Osteocyte (in vitro differentiated cells): ENCODE data around the gene DGKD. TPM values are rescaled to one million over a fixed set of nuclear protein-coding genes. Genes with fewer than 3 reads are reported as not detected.
A peak's percentile ranks its signal among the peaks of the same experiment; 100 is the strongest.

Experiments used
- DNase-seq: peaks from one replicate; pipeline ENCODE4 v3.0.0; 2021; ENCODE audit warnings: mixed read lengths; ENCODE audit not compliant: unreplicated experiment; ENCODE audit errors: extremely low spot score
- H3K27ac Mint-ChIP-seq: one replicate; pipeline ENCODE4 v1.8.0; 2021; ENCODE audit warnings: mild to moderate bottlenecking, mixed read lengths; ENCODE audit not compliant: unreplicated experiment
- H3K27me3 Mint-ChIP-seq: one replicate; pipeline ENCODE4 v1.8.0; 2021; ENCODE audit warnings: mixed read lengths; ENCODE audit not compliant: unreplicated experiment
- H3K36me3 Mint-ChIP-seq: one replicate; pipeline ENCODE4 v1.8.0; 2021; ENCODE audit warnings: mixed read lengths; ENCODE audit not compliant: unreplicated experiment
- H3K4me1 Mint-ChIP-seq: one replicate; pipeline ENCODE4 v1.8.0; 2021; ENCODE audit warnings: mixed read lengths; ENCODE audit not compliant: unreplicated experiment
- H3K4me3 Mint-ChIP-seq: one replicate; pipeline ENCODE4 v1.8.0; 2021; ENCODE audit warnings: mild to moderate bottlenecking, moderate library complexity, mixed read lengths; ENCODE audit not compliant: unreplicated experiment
- H3K9me3 Mint-ChIP-seq: one replicate; pipeline ENCODE4 v1.8.0; 2021; ENCODE audit warnings: mixed read lengths; ENCODE audit not compliant: unreplicated experiment
- total RNA-seq: library from RNA; stranded (reverse); gene quantifications from 2 replicates; pipeline ENCODE4 v1.2.1, GENCODE V29; 2021
- TF ChIP-seq, protein P1 (sequence below): fragments of 200-600 bp; sonication (generic); IDR thresholded peaks from 2 replicates; pipeline ENCODE4 v1.5.0; 2021; ENCODE audit warnings: antibody characterized with exemption, mild to moderate bottlenecking, moderate library complexity

The DGKD gene
- total RNA-seq, 1 donor from 2014 or later = 70.5 TPM

DNA sequence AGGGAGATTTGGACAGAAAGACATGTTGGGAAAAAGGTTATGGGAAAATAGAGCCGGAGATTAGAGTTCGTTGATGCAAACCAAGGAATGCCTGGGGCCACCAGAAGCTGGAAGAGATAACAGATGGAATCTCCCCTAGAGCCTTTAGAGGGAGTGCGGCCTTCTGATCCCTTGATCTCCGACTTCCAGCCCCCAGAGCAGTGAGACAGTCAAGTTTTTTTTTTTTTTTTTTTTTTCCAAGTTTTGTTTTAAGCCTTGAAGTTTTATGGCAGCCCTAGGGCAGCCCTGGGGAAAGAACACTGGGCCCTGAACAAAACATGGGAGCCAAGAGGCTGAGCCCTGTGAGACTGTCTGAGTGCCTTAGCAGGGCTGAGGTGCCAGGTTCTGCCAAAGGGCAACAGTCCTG, 6.5 kb downstream of the DGKD start:
- H3K27ac Mint-ChIP-seq = peak overlapping the region; percentile 28
- DNase-seq = no peak
- TF ChIP-seq, protein P1, sequence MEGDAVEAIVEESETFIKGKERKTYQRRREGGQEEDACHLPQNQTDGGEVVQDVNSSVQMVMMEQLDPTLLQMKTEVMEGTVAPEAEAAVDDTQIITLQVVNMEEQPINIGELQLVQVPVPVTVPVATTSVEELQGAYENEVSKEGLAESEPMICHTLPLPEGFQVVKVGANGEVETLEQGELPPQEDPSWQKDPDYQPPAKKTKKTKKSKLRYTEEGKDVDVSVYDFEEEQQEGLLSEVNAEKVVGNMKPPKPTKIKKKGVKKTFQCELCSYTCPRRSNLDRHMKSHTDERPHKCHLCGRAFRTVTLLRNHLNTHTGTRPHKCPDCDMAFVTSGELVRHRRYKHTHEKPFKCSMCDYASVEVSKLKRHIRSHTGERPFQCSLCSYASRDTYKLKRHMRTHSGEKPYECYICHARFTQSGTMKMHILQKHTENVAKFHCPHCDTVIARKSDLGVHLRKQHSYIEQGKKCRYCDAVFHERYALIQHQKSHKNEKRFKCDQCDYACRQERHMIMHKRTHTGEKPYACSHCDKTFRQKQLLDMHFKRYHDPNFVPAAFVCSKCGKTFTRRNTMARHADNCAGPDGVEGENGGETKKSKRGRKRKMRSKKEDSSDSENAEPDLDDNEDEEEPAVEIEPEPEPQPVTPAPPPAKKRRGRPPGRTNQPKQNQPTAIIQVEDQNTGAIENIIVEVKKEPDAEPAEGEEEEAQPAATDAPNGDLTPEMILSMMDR = no peak
- H3K9me3 Mint-ChIP-seq = peaks cover 12% of the 10 kb centered on the region
- no peak overlapping the region for H3K4me3 Mint-ChIP-seq
- peaks cover 40% of the 10 kb centered on the region for H3K4me1 Mint-ChIP-seq
- peaks cover 19% of the 10 kb centered on the region for H3K36me3 Mint-ChIP-seq
- H3K27me3 Mint-ChIP-seq = no peaks in the 10 kb centered on the region

GRCh38 chr2:233361297-233361696, 7.0 kb downstream of the DGKD start:
- Mint-ChIP-seq H3K4me3 (no peak overlapping the region), H3K27ac (no peak overlapping the region), H3K27me3 (no peaks in the 10 kb centered on the region), H3K4me1 (peaks cover 35% of the 10 kb centered on the region), H3K9me3 (peaks cover 12% of the 10 kb centered on the region), H3K36me3 (peaks cover 24% of the 10 kb centered on the region)
- no peak for DNase-seq
- TF ChIP-seq, protein P1 = no peak

GRCh38 chr2:233362742-233363141, 8.4 kb downstream of the DGKD start:
- peaks cover 24% of the 10 kb centered on the region for H3K36me3 Mint-ChIP-seq
- H3K4me1 Mint-ChIP-seq = peaks cover 22% of the 10 kb centered on the region
- peaks cover 12% of the 10 kb centered on the region for H3K9me3 Mint-ChIP-seq
- no peaks in the 10 kb centered on the region for H3K27me3 Mint-ChIP-seq
- H3K27ac Mint-ChIP-seq = no peak overlapping the region
- DNase-seq = no peak
- TF ChIP-seq, protein P1 = no peak
- H3K4me3 Mint-ChIP-seq = no peak overlapping the region

DNA sequence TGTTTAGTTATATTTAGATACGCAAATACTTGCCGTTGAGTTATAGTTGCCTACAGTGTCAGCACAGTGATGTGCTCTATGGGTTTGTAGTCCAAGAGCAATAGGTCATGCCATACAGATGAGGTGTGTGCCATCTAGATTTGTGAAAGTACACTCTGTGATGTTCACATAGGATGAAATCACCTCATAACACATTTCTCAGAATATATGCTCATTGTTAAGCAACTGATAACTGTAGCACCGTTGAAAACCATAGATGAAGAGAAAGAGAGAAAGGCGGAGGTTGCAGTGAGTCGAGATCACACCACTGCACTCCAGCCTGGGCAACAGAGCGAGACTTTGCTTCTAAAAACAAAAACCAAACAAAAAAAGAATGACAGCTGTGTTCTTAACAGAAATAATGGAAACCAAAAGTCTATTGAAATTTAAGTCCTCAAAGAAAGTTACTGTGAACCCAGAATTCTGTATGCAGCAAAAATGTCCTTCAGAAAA, 9.5 kb downstream of the DGKD start:
- Mint-ChIP-seq H3K36me3 (peaks cover 24% of the 10 kb centered on the region), H3K4me3 (no peak overlapping the region), H3K4me1 (peaks cover 16% of the 10 kb centered on the region), H3K27me3 (no peaks in the 10 kb centered on the region), H3K27ac (no peak overlapping the region), H3K9me3 (peaks cover 12% of the 10 kb centered on the region)
- no peak for DNase-seq
- TF ChIP-seq, protein P1 = no peak

GRCh38 chr2:233365861-233366520, 11.7 kb downstream of the DGKD start:
- peaks cover 14% of the 10 kb centered on the region for H3K4me1 Mint-ChIP-seq

More at GRCh38 chr2:233365861-233366520, 11.7 kb downstream of the DGKD start:
- DNase-seq = no peak
- Mint-ChIP-seq H3K27ac (no peak overlapping the region), H3K36me3 (peaks cover 17% of the 10 kb centered on the region), H3K27me3 (no peaks in the 10 kb centered on the region), H3K9me3 (peaks cover 12% of the 10 kb centered on the region), H3K4me3 (no peak overlapping the region)
- TF ChIP-seq, protein P1 = no peak
